Ovary (tissue), 9 donors: ENCODE results near the gene IL1R2. TPM values are rescaled to one million over a fixed set of nuclear protein-coding genes. Genes with fewer than 3 reads are reported as not detected.
A peak's percentile ranks its signal among the peaks of the same experiment; 100 is the strongest.

Source experiments
- DNase-seq, 5 donors: peaks; one replicate each; pipeline ENCODE4 v3.0.0-alpha.2; 2019 to 2020
- H3K27ac ChIP-seq, 2 donors: fragments of 200-600 bp; one replicate each; pipeline versions ENCODE4 v1.5.1 to v1.8.0; 2019 to 2022
- H3K27me3 ChIP-seq: fragments of 200-600 bp; one replicate; pipeline ENCODE4 v1.8.0; 2022
- H3K36me3 ChIP-seq: fragments of 200-600 bp; sonication (generic); one replicate; pipeline ENCODE4 v1.5.1; 2019
- H3K4me1 ChIP-seq: one replicate; pipeline ENCODE4 v1.8.1; 2013; ENCODE audit warnings: mild to moderate bottlenecking, moderate library complexity; ENCODE audit not compliant: insufficient read depth
- H3K4me3 ChIP-seq: fragments of 200-600 bp; sonication (generic); one replicate; pipeline ENCODE4 v1.5.1; 2017
- H3K9me3 ChIP-seq, 2 donors: fragments of 200-600 bp in 1 of 2; sonication (generic) in 1 of 2; one replicate each; pipeline versions ENCODE4 v1.5.1 to v1.8.1; 2013 to 2019; ENCODE audit warnings: mild to moderate bottlenecking in 1 of 2, moderate library complexity in 1 of 2
- EP300 ChIP-seq: sonication (generic); formaldehyde crosslinking; IDR thresholded peaks from one replicate; pipeline ENCODE4 v1.6.1; 2017; ENCODE audit warnings: antibody characterized with exemption
- POLR2A ChIP-seq: fragments of 450-650 bp; IDR thresholded peaks from one replicate; pipeline ENCODE4 v1.6.1; 2017; ENCODE audit warnings: antibody characterized with exemption, mild to moderate bottlenecking, moderate library complexity
- WGBS, 3 donors: extraction: QIAGEN DNeasy Blood & Tissue Kit in 1 of 3; methylation state at CpG; one replicate each; pipeline versions ENCODE4 v1.1.5 to v1.1.7; 2013 to 2017; 5-methylcytosine and 5-hydroxymethylcytosine counted together
- intact Hi-C, 4 donors: fragments of 100-400 bp; cut with DNase I; formaldehyde crosslinking; loops; one replicate each; pipeline versions ENCODE4 v1.11.0 to v1.15.1; 2022 to 2023
- polyA plus RNA-seq, 2 donors: library from polyadenylated mRNA; stranded (reverse); fragments of 200-250 nt in 1 of 2; fragments of 350-450 nt in 1 of 2; fragmentation: Illumina TruSeq in 1 of 2; extraction: RNeasy Lipid Tissue Mini Kit (QIAGEN cat#74804) in 1 of 2; gene quantifications; one replicate each; pipeline ENCODE4 v1.2.3, GENCODE V29; 2013 to 2014
- total RNA-seq, 7 donors: library from RNA; depleted of rRNA in 2 of 7; stranded (reverse); fragments of >200 nt in 2 of 7; fragmentation: NEBNext Ultra II Directional in 3 of 7; extraction: Animal tissue kit (Norgen Biotek cat#: 25700) in 3 of 7; gene quantifications; one replicate each; pipeline versions ENCODE4 v1.1.0 to v1.2.4, GENCODE V29; 2016 to 2023
- TF ChIP-seq, protein P1 (sequence below), 3 donors: fragments of 450-650 bp in 2 of 3; fragments of 200-600 bp in 1 of 3; IDR thresholded peaks; one replicate each; pipeline versions ENCODE4 v1.5.1 to v1.8.0; 2016 to 2022; ENCODE audit warnings: antibody characterized with exemption in 3 of 3, mild to moderate bottlenecking in 1 of 3
- donor health status: DM: no; HTN: no; CAD: no; lungs with moderate emphysema.
- donor health status: DM: no; HTN: no; CAD: no.
- donor health status: Bipolar disorder and iron deficiency.
- donor health status: DM: yes; HTN: yes; CAD: no.
- donor health status: DM: no; HTN: no; CAD: no.
- donor health status: DM: yes; HTN: yes; CAD: no.

The IL1R2 gene
- total and polyA plus RNA-seq, 9 donors = 0.15 to 8.7 (median 1.1) TPM

DNA sequence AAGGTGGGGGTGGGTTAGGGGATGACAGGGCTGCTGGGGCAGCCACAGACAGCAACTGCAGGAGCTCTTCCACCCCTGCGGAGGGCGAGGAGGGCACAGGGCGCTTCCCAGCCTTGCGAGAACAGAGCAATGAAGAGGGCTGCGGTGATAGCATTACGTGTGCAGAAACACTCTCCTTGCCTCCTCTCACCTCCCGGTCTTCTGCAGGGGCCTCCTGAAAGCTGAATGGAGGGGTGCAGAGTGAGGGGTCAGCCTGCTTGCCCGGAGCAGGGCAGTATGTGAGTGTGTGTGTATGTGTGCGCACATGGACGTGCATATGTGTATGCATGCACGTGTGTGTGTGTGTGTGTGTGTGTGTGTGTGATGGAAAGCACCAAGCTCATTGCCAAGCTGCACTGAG lies 29.5 kb upstream of the IL1R2 start:
- no peak for TF ChIP-seq EP300
- TF ChIP-seq, protein P1, sequence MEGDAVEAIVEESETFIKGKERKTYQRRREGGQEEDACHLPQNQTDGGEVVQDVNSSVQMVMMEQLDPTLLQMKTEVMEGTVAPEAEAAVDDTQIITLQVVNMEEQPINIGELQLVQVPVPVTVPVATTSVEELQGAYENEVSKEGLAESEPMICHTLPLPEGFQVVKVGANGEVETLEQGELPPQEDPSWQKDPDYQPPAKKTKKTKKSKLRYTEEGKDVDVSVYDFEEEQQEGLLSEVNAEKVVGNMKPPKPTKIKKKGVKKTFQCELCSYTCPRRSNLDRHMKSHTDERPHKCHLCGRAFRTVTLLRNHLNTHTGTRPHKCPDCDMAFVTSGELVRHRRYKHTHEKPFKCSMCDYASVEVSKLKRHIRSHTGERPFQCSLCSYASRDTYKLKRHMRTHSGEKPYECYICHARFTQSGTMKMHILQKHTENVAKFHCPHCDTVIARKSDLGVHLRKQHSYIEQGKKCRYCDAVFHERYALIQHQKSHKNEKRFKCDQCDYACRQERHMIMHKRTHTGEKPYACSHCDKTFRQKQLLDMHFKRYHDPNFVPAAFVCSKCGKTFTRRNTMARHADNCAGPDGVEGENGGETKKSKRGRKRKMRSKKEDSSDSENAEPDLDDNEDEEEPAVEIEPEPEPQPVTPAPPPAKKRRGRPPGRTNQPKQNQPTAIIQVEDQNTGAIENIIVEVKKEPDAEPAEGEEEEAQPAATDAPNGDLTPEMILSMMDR (IDR thresholded peaks at IDR 0.05) = no peak
- TF ChIP-seq POLR2A = no peak

DNA sequence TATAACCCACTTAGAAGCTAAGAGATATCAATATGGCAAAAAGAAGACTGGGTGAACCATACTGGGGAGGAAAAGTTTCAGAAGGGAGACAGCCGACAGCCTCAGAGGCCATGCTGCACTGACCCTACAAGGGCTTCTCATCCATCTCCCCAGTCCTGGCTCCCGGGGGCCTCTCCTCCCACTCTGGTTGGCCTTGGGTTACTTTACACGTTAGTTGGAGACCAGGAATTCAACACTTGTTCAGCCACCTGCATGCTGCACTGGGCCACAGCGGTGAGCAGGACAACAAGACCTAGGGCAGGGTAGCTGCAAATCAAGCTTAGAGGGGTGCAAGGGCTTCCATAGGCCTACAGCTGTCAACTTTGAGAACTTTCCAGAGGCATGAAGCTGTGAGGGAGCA lies 28.6 kb upstream of the IL1R2 start:
- intact Hi-C loops = no loop called here
- no peaks in the 10 kb centered on the region for H3K27me3 ChIP-seq
- H3K36me3 ChIP-seq = no peaks in the 10 kb centered on the region
- H3K27ac ChIP-seq = peak overlapping the region in 1 of 2 donors; percentile 2
- WGBS, 3 donors = 60 to 64% (median 61%) methylated on average over 4 of the region's 4 CpGs
- no peak overlapping the region for H3K4me3 ChIP-seq
- TF ChIP-seq, protein P1 (IDR thresholded peaks at IDR 0.05) = no peak
- no peak for TF ChIP-seq POLR2A
- no peak for TF ChIP-seq EP300
- H3K4me1 ChIP-seq = peaks cover 21% of the 10 kb centered on the region
- DNase-seq = no peak
- H3K9me3 ChIP-seq = no peaks in the 10 kb centered on the region

More for the DNA sequence above, 29.5 kb upstream of the IL1R2 start:
- intact Hi-C loops = no loop called here
- H3K27me3 ChIP-seq = no peaks in the 10 kb centered on the region
- H3K27ac ChIP-seq = peak overlapping the region; percentile 79 to 90
- no peak for DNase-seq
- no peak overlapping the region for H3K4me3 ChIP-seq
- H3K4me1 ChIP-seq = peaks cover 19% of the 10 kb centered on the region
- no peaks in the 10 kb centered on the region for H3K36me3 ChIP-seq
- H3K9me3 ChIP-seq = no peaks in the 10 kb centered on the region
- WGBS, 3 donors = 81 to 83% (median 83%) methylated on average over 11 of the region's 11 CpGs

DNA sequence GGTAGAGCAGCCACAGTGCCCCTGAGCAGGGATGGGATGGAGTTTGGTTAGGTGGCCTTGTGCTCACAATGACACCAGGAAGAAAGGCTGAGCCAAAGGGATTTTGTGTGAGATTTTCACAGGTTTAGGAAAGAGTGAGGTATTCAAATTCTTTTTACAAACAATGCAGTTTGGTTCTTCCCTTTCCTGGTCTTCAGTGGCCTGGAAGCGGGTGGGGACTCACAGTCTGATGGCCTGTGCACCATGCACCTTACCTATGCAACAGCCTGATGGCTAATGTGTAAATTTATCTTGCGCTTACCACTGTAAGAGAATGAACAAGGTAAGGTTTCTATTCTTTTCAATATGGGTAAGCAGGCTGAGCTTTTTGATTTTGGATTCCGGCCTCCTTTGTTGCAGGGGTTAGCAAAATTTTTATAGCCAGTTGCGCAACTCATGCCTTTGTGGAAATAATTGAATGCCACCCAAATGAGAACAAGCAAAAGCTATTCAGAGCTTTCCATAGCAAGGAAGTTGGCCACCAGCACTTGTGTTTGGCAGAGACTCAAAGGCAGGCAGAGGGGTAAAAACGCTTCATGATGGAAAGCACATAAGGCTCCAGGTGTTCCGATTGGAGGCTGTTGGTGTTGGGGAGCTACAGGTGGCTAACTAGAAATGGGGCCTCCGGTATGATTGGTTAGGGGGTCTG lies 23.8 kb upstream of the IL1R2 start:
- Histone ChIP-seq H3K4me1 (peaks cover 7% of the 10 kb centered on the region), H3K9me3 (no peaks in the 10 kb centered on the region), H3K4me3 (no peak overlapping the region), H3K27ac (peak overlapping the region in 1 of 2 donors; percentile 49), H3K36me3 (no peaks in the 10 kb centered on the region), H3K27me3 (no peaks in the 10 kb centered on the region)
- WGBS, 3 donors = 59 to 69% (median 68%) methylated on average over 7 of the region's 7 CpGs
- peak in 3 of 5 donors; percentile 48 to 67 (median 61) for DNase-seq
- TF ChIP-seq, protein P1 (IDR thresholded peaks at IDR 0.05) = no peak
- TF ChIP-seq EP300 = no peak
- no peak for TF ChIP-seq POLR2A
- intact Hi-C loops = no loop called here

DNA sequence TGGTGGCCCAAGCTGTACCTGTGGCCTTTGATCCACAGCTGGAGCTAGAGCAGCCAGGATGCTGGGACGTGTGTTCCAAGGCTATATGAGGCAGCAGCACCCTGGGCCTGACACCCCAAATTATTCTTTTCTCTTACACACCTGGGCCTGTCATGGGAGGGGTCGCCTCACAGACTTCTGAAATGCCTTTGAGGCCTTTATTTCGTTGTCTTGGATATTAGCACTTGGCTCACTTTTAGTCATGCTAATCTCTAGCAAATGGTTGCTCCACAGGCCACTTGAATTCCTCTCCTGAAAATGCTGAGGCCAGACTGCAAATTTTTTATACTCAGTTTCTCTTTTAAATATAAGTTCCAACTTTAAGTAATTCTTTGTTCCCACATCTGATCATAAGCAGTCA lies 22.0 kb upstream of the IL1R2 start:
- no peak for TF ChIP-seq POLR2A
- TF ChIP-seq EP300 = no peak
- TF ChIP-seq, protein P1 (IDR thresholded peaks at IDR 0.05) = no peak
- 93 to 96% (median 94%) methylated on average over 3 of the region's 3 CpGs for WGBS, 3 donors
- intact Hi-C loops = no loop called here
- Histone ChIP-seq H3K9me3 (no peaks in the 10 kb centered on the region), H3K4me3 (no peak overlapping the region), H3K27me3 (no peaks in the 10 kb centered on the region), H3K27ac (no peak overlapping the region), H3K36me3 (no peaks in the 10 kb centered on the region), H3K4me1 (peaks cover 8% of the 10 kb centered on the region)
- DNase-seq = no peak
